RWPE2 (cell line): ENCODE data around the gene CELF2.

Source experiments
- ATAC-seq: fragments of 200-7000 bp; cut with Tn5 transposase; 3 replicates; pipeline ENCODE4 v1.9.1; 2021; ENCODE audit warnings: low read depth
- DNase-seq: peaks from one replicate; pipeline ENCODE4 v3.0.0-alpha.2; 2020; ENCODE audit warnings: low spot score
- H3K27ac ChIP-seq: fragments of 450-650 bp; 2 replicates; pipeline ENCODE4 v1.5.1; 2017; ENCODE audit warnings: mild to moderate bottlenecking; ENCODE audit not compliant: poor library complexity, severe bottlenecking
- H3K27me3 ChIP-seq: fragments of 250-450 bp; sonication (Bioruptor Pico); 2 replicates; pipeline ENCODE4 v1.5.1; 2021; ENCODE audit warnings: mild to moderate bottlenecking, moderate library complexity; ENCODE audit not compliant: insufficient read depth, poor library complexity, severe bottlenecking
- H3K36me3 ChIP-seq: fragments of 250-450 bp; sonication (Bioruptor Pico); 2 replicates; pipeline ENCODE4 v1.5.1; 2020; ENCODE audit warnings: low read depth, mild to moderate bottlenecking, moderate library complexity
- H3K4me1 ChIP-seq: fragments of 250-450 bp; sonication (Bioruptor Pico); 2 replicates; pipeline ENCODE4 v1.5.1; 2021; ENCODE audit warnings: mild to moderate bottlenecking, moderate library complexity; ENCODE audit not compliant: insufficient read depth, poor library complexity, severe bottlenecking
- H3K4me3 ChIP-seq: fragments of 250-450 bp; sonication (Bioruptor Pico); 2 replicates; pipeline ENCODE4 v1.5.1; 2021; ENCODE audit warnings: mild to moderate bottlenecking, moderate library complexity; ENCODE audit not compliant: severe bottlenecking
- H3K9me3 ChIP-seq: fragments of 250-450 bp; sonication (Bioruptor Pico); 2 replicates; pipeline ENCODE4 v1.5.1; 2021; ENCODE audit warnings: mild to moderate bottlenecking, moderate library complexity; ENCODE audit not compliant: severe bottlenecking
- CTCF ChIP-seq: fragments of 450-650 bp; IDR thresholded peaks from one replicate; pipeline ENCODE4 v1.5.1; 2017; ENCODE audit warnings: mild to moderate bottlenecking, moderate library complexity; ENCODE audit not compliant: poor library complexity, severe bottlenecking

Gene CELF2

GRCh38 chr10:11104772-11105675 lies 87.4 kb downstream of the CELF2 start:
- no peak for TF ChIP-seq CTCF
- Histone ChIP-seq H3K36me3 (no peaks in the 10 kb centered on the region), H3K4me1 (no peaks in the 10 kb centered on the region), H3K9me3 (no peaks in the 10 kb centered on the region), H3K27me3 (no peaks in the 10 kb centered on the region), H3K27ac (no peak overlapping the region), H3K4me3 (no peak overlapping the region)
- ATAC-seq = no peak
- no peak for DNase-seq

- Histone ChIP-seq H3K4me1 (no peaks in the 10 kb centered on the region), H3K27me3 (no peaks in the 10 kb centered on the region), H3K27ac (no peak overlapping the region), H3K4me3 (no peak overlapping the region), H3K9me3 (no peaks in the 10 kb centered on the region), H3K36me3 (no peaks in the 10 kb centered on the region)
- no peak for TF ChIP-seq CTCF
- ATAC-seq (no peak), DNase-seq (no peak)
Observed at GRCh38 chr10:11105676-11106004, 88.0 kb downstream of the CELF2 start.

GRCh38 chr10:11106621-11107374 lies 89.1 kb downstream of the CELF2 start:
- H3K36me3 ChIP-seq = no peaks in the 10 kb centered on the region
- no peaks in the 10 kb centered on the region for H3K4me1 ChIP-seq
- no peak for DNase-seq
- H3K27me3 ChIP-seq = no peaks in the 10 kb centered on the region
- no peaks in the 10 kb centered on the region for H3K9me3 ChIP-seq
- H3K27ac ChIP-seq = no peak overlapping the region
- TF ChIP-seq CTCF = no peak
- no peak overlapping the region for H3K4me3 ChIP-seq
- no peak for ATAC-seq

GRCh38 chr10:11107948-11108347 lies 90.3 kb downstream of the CELF2 start:
- Histone ChIP-seq H3K36me3 (no peaks in the 10 kb centered on the region), H3K4me3 (no peak overlapping the region), H3K4me1 (no peaks in the 10 kb centered on the region), H3K9me3 (no peaks in the 10 kb centered on the region), H3K27me3 (no peaks in the 10 kb centered on the region), H3K27ac (no peak overlapping the region)
- TF ChIP-seq CTCF = no peak
- ATAC-seq (no peak), DNase-seq (no peak)
